A673 (cell line): ENCODE measurements around the gene CYP46A1.

Source experiments
- EZH2 ChIP-seq: fragments of 200-600 bp; sonication (generic); IDR thresholded peaks from 2 replicates; pipeline ENCODE4 v1.6.1; 2017; ENCODE audit warnings: borderline replicate concordance, low read depth, mild to moderate bottlenecking, mixed read lengths, antibody characterized with exemption, low read length; ENCODE audit not compliant: poor library complexity, severe bottlenecking
- TF ChIP-seq, protein P1 (sequence below): fragments of 300-800, 200-600 bp; sonication (generic); conservative IDR thresholded peaks from 2 replicates; pipeline ENCODE4 v1.5.1; 2017; ENCODE audit warnings: low read depth, mild to moderate bottlenecking, antibody characterized with exemption, low read length, moderate library complexity, mixed read lengths

DNA sequence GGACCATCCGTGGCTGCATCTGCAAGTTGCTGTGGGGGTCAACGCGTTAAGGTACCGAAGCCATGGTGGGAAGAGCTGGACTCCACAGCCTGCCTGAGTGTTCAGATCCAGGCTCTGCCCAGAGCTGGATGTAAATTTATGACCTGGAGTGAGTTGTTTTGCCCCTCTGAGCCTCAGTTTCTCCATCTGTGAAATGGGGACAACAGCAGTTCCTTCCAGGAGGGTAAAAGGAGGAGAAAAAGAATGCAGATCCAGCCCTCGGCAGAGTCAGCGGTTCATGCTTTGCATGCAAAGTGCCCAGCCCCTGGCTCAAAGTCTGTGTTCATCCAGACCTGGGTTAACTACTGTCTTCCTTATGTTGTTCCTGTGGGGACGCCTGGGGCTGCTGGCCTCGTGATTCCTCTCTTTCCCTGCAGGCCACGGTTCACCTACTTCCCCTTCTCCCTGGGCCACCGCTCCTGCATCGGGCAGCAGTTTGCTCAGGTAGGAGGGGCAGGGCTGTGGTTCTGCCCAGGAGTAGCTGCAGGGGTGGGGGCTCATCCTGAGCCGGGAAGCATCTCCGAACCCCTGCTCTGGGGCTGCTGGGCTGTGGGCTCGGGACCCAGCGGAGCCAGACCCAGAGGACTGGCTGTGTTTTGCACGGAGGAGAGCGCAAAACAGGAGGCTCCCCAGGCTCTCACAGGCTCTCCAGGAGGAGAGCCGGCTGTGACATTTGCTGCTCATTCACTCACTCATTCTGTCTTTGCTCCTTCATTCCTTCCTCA, 41.9 kb downstream of the CYP46A1 start:
- TF ChIP-seq, protein P1, sequence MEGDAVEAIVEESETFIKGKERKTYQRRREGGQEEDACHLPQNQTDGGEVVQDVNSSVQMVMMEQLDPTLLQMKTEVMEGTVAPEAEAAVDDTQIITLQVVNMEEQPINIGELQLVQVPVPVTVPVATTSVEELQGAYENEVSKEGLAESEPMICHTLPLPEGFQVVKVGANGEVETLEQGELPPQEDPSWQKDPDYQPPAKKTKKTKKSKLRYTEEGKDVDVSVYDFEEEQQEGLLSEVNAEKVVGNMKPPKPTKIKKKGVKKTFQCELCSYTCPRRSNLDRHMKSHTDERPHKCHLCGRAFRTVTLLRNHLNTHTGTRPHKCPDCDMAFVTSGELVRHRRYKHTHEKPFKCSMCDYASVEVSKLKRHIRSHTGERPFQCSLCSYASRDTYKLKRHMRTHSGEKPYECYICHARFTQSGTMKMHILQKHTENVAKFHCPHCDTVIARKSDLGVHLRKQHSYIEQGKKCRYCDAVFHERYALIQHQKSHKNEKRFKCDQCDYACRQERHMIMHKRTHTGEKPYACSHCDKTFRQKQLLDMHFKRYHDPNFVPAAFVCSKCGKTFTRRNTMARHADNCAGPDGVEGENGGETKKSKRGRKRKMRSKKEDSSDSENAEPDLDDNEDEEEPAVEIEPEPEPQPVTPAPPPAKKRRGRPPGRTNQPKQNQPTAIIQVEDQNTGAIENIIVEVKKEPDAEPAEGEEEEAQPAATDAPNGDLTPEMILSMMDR: no peak
- TF ChIP-seq EZH2: no peak
